Stimulated activated CD8-positive, alpha-beta memory T cell treated with anti-CD3 and anti-CD28 coated beads, Interleukin-4, amount 100 ng/mL, for 48 hours (primary cell): ENCODE results near the gene ULK4.
"Not testable (repeated sequence)": the region's sequence is repeated elsewhere in the genome, so short reads cannot be mapped to it uniquely, and the experiment has no call there.

Experiments
- DNase-seq: peaks from one replicate; pipeline ENCODE4 v3.0.0-alpha.2; 2020

Gene ULK4

GRCh38 chr3:41961751-41962679, at the start of gene ULK4:
TSS of gene ULK4 (minus strand) at chr3:41962103. CDS start at chr3:41954759, 7,344 bp downstream.
- peak; percentile 93 for DNase-seq

GRCh38 chr3:42010530-42010929, 48.6 kb upstream of the ULK4 start:
- DNase-seq = no peak

- no peak for DNase-seq
Measured at GRCh38 chr3:42009456-42009855, 47.6 kb upstream of the ULK4 start.

GRCh38 chr3:42007785-42008184, 45.9 kb upstream of the ULK4 start:
- no peak for DNase-seq

- no peak for DNase-seq
Measured at GRCh38 chr3:42005401-42005800, 43.5 kb upstream of the ULK4 start.

- DNase-seq = no peak
Measured at GRCh38 chr3:42002790-42003189, 40.9 kb upstream of the ULK4 start.

GRCh38 chr3:42001777-42002176, 39.9 kb upstream of the ULK4 start:
- no peak for DNase-seq

- DNase-seq = no peak
Measured at GRCh38 chr3:41999909-42000308, 38.0 kb upstream of the ULK4 start.

- no peak for DNase-seq
Measured at GRCh38 chr3:41997702-41998550, 36.0 kb upstream of the ULK4 start.

GRCh38 chr3:41991437-41991836, 29.5 kb upstream of the ULK4 start:
- DNase-seq = no peak

- DNase-seq = no peak
Measured at GRCh38 chr3:41989518-41989917, 27.6 kb upstream of the ULK4 start.

- DNase-seq = no peak
Measured at GRCh38 chr3:41987627-41988026, 25.7 kb upstream of the ULK4 start.

GRCh38 chr3:41986561-41986960, 24.7 kb upstream of the ULK4 start:
- no peak for DNase-seq

GRCh38 chr3:41985018-41985417, 23.1 kb upstream of the ULK4 start:
- DNase-seq = no peak

- not testable (repeated sequence) for DNase-seq
Measured at GRCh38 chr3:41983091-41983490, 21.2 kb upstream of the ULK4 start.

- not testable (repeated sequence) for DNase-seq
Measured at GRCh38 chr3:41977401-41977800, 15.5 kb upstream of the ULK4 start.

GRCh38 chr3:41975416-41976103, 13.7 kb upstream of the ULK4 start:
- DNase-seq = no peak

- no peak for DNase-seq
Measured at GRCh38 chr3:41974223-41974622, 12.3 kb upstream of the ULK4 start.

GRCh38 chr3:41972802-41973201, 10.9 kb upstream of the ULK4 start:
- DNase-seq = no peak

- DNase-seq = no peak
Measured at GRCh38 chr3:41966206-41966605, 4.3 kb upstream of the ULK4 start.

- no peak for DNase-seq
Measured at GRCh38 chr3:41963823-41964222, 1.9 kb upstream of the ULK4 start.

GRCh38 chr3:41960826-41961750, 815 bp downstream of the ULK4 start:
- DNase-seq = peak; percentile 61
